Activated naive CD8-positive, alpha-beta T cell treated with anti-CD3 and anti-CD28 coated beads, Interleukin-2, amount 50 U/mL, for 24 hours (primary cell): ENCODE measurements around the gene GCNT2.
"Not testable (repeated sequence)": the region's sequence is repeated elsewhere in the genome, so short reads cannot be mapped to it uniquely, and the experiment has no call there.

Experiments used
- ATAC-seq: fragments of 150-1000 bp; cut with Tn5 transposase; one replicate; pipeline ENCODE4 v1.10.0; 2021
- DNase-seq: peaks from one replicate; pipeline ENCODE4 v3.0.0; 2021
- H3K27ac Mint-ChIP-seq: one replicate; pipeline ENCODE4 v1.8.0; 2021; ENCODE audit warnings: mild to moderate bottlenecking, mixed read lengths
- H3K27me3 Mint-ChIP-seq: one replicate; pipeline ENCODE4 v1.8.0; 2021; ENCODE audit warnings: mixed read lengths
- H3K36me3 Mint-ChIP-seq: one replicate; pipeline ENCODE4 v1.8.0; 2021; ENCODE audit warnings: low read depth, mixed read lengths
- H3K4me1 Mint-ChIP-seq: one replicate; pipeline ENCODE4 v1.8.0; 2021; ENCODE audit warnings: mixed read lengths
- H3K4me3 Mint-ChIP-seq: one replicate; pipeline ENCODE4 v1.8.0; 2021; ENCODE audit warnings: mild to moderate bottlenecking, moderate library complexity, mixed read lengths
- H3K9me3 Mint-ChIP-seq: one replicate; pipeline ENCODE4 v1.8.0; 2021; ENCODE audit warnings: mixed read lengths

GCNT2 gene

GRCh38 chr6:10505529-10505928 is 15.6 kb upstream of the GCNT2 start:
- H3K4me3 Mint-ChIP-seq: no peak overlapping the region
- DNase-seq: no peak
- no peak for ATAC-seq
- H3K9me3 Mint-ChIP-seq: no peaks in the 10 kb centered on the region
- H3K27ac Mint-ChIP-seq: no peak overlapping the region
- H3K4me1 Mint-ChIP-seq: peaks cover 2% of the 10 kb centered on the region
- no peaks in the 10 kb centered on the region for H3K36me3 Mint-ChIP-seq
- peaks cover 8% of the 10 kb centered on the region for H3K27me3 Mint-ChIP-seq

- Mint-ChIP-seq H3K27ac (no peak overlapping the region), H3K4me3 (no peak overlapping the region), H3K9me3 (no peaks in the 10 kb centered on the region)
Measured at GRCh38 chr6:10507298-10507697, 13.9 kb upstream of the GCNT2 start.

GRCh38 chr6:10507715-10508114 is 13.4 kb upstream of the GCNT2 start:
- Mint-ChIP-seq H3K27me3 (peaks cover 5% of the 10 kb centered on the region), H3K36me3 (no peaks in the 10 kb centered on the region), H3K27ac (no peak overlapping the region), H3K9me3 (no peaks in the 10 kb centered on the region), H3K4me3 (no peak overlapping the region), H3K4me1 (peaks cover 4% of the 10 kb centered on the region)
- DNase-seq (no peak), ATAC-seq (no peak)

More at GRCh38 chr6:10507298-10507697, 13.9 kb upstream of the GCNT2 start:
- Mint-ChIP-seq H3K27me3 (peaks cover 5% of the 10 kb centered on the region), H3K4me1 (peaks cover 4% of the 10 kb centered on the region), H3K36me3 (no peaks in the 10 kb centered on the region)
- DNase-seq: no peak
- no peak for ATAC-seq

GRCh38 chr6:10510592-10511367 is 10.4 kb upstream of the GCNT2 start:
- ATAC-seq (peak; percentile 96), DNase-seq (peak; percentile 55)
- H3K4me3 Mint-ChIP-seq: no peak overlapping the region
- H3K9me3 Mint-ChIP-seq: no peaks in the 10 kb centered on the region
- peaks cover 5% of the 10 kb centered on the region for H3K27me3 Mint-ChIP-seq
- H3K27ac Mint-ChIP-seq: no peak overlapping the region
- no peaks in the 10 kb centered on the region for H3K36me3 Mint-ChIP-seq
- H3K4me1 Mint-ChIP-seq: peaks cover 4% of the 10 kb centered on the region

GRCh38 chr6:10511477-10511876 is 9.7 kb upstream of the GCNT2 start:
- DNase-seq (no peak), ATAC-seq (no peak)
- Mint-ChIP-seq H3K27me3 (peaks cover 5% of the 10 kb centered on the region), H3K4me3 (no peak overlapping the region), H3K4me1 (peaks cover 4% of the 10 kb centered on the region), H3K9me3 (no peaks in the 10 kb centered on the region), H3K36me3 (no peaks in the 10 kb centered on the region), H3K27ac (no peak overlapping the region)

GRCh38 chr6:10513544-10513943 is 7.6 kb upstream of the GCNT2 start:
- no peak for ATAC-seq
- Mint-ChIP-seq H3K9me3 (no peaks in the 10 kb centered on the region), H3K4me1 (peaks cover 4% of the 10 kb centered on the region), H3K27ac (no peak overlapping the region), H3K4me3 (no peak overlapping the region), H3K36me3 (no peaks in the 10 kb centered on the region), H3K27me3 (peaks cover 7% of the 10 kb centered on the region)
- DNase-seq: no peak

- peaks cover 7% of the 10 kb centered on the region for H3K27me3 Mint-ChIP-seq
- no peak overlapping the region for H3K4me3 Mint-ChIP-seq
- H3K36me3 Mint-ChIP-seq: no peaks in the 10 kb centered on the region
- no peak overlapping the region for H3K27ac Mint-ChIP-seq
- no peaks in the 10 kb centered on the region for H3K9me3 Mint-ChIP-seq
- ATAC-seq (no peak), DNase-seq (no peak)
- H3K4me1 Mint-ChIP-seq: peaks cover 4% of the 10 kb centered on the region
Measured at GRCh38 chr6:10514049-10514780, 6.9 kb upstream of the GCNT2 start.

- Mint-ChIP-seq H3K27me3 (peaks cover 2% of the 10 kb centered on the region), H3K4me3 (no peak overlapping the region), H3K36me3 (no peaks in the 10 kb centered on the region), H3K27ac (no peak overlapping the region), H3K4me1 (peaks cover 9% of the 10 kb centered on the region), H3K9me3 (no peaks in the 10 kb centered on the region)
- ATAC-seq: no peak
- DNase-seq: no peak
Measured at GRCh38 chr6:10516953-10517352, 4.2 kb upstream of the GCNT2 start.

- H3K27ac Mint-ChIP-seq: no peak overlapping the region
- DNase-seq: no peak
- H3K27me3 Mint-ChIP-seq: peaks cover 2% of the 10 kb centered on the region
Measured at GRCh38 chr6:10518557-10519407, 2.4 kb upstream of the GCNT2 start.

GRCh38 chr6:10519408-10519697 is 1.8 kb upstream of the GCNT2 start:
- not testable (repeated sequence) for DNase-seq, ATAC-seq

More at GRCh38 chr6:10518557-10519407, 2.4 kb upstream of the GCNT2 start:
- Mint-ChIP-seq H3K4me1 (peaks cover 9% of the 10 kb centered on the region), H3K4me3 (no peak overlapping the region), H3K36me3 (no peaks in the 10 kb centered on the region), H3K9me3 (no peaks in the 10 kb centered on the region)
- ATAC-seq: no peak

GRCh38 chr6:10520468-10520867 is 683 bp upstream of the GCNT2 start:
- no peak overlapping the region for H3K27ac Mint-ChIP-seq
- H3K4me1 Mint-ChIP-seq: peaks cover 19% of the 10 kb centered on the region
- no peak for DNase-seq
- H3K27me3 Mint-ChIP-seq: peaks cover 8% of the 10 kb centered on the region
- H3K36me3 Mint-ChIP-seq: no peaks in the 10 kb centered on the region
- no peaks in the 10 kb centered on the region for H3K9me3 Mint-ChIP-seq
- ATAC-seq: no peak
- H3K4me3 Mint-ChIP-seq: no peak overlapping the region

More at GRCh38 chr6:10519408-10519697, 1.8 kb upstream of the GCNT2 start:
- H3K9me3 Mint-ChIP-seq, H3K4me3 Mint-ChIP-seq, H3K27ac Mint-ChIP-seq, H3K36me3 Mint-ChIP-seq, H3K27me3 Mint-ChIP-seq: not testable (repeated sequence)
- peaks cover 10% of the 10 kb centered on the region for H3K4me1 Mint-ChIP-seq

- DNase-seq (no peak), ATAC-seq (no peak)
- H3K36me3 Mint-ChIP-seq: no peaks in the 10 kb centered on the region
- peaks cover 8% of the 10 kb centered on the region for H3K27me3 Mint-ChIP-seq
- H3K4me1 Mint-ChIP-seq: peaks cover 32% of the 10 kb centered on the region
- H3K4me3 Mint-ChIP-seq: no peak overlapping the region
- no peak overlapping the region for H3K27ac Mint-ChIP-seq
- no peaks in the 10 kb centered on the region for H3K9me3 Mint-ChIP-seq
Measured at GRCh38 chr6:10522929-10523573, 1.9 kb downstream of the GCNT2 start.

- Mint-ChIP-seq H3K4me1 (peaks cover 55% of the 10 kb centered on the region), H3K9me3 (no peaks in the 10 kb centered on the region), H3K4me3 (no peak overlapping the region), H3K36me3 (no peaks in the 10 kb centered on the region), H3K27me3 (peaks cover 6% of the 10 kb centered on the region), H3K27ac (no peak overlapping the region)
- ATAC-seq (no peak), DNase-seq (no peak)
Measured at GRCh38 chr6:10526156-10526555, 5.0 kb downstream of the GCNT2 start.
